Mammary epithelial cell (primary cell): ENCODE results near the gene LMX1A.

Experiments
- EZH2 ChIP-seq: IDR thresholded peaks from 2 replicates; pipeline ENCODE4 v1.6.1; 2012; ENCODE audit warnings: low read length, inconsistent platforms, borderline replicate concordance
- TF ChIP-seq, protein P1 (sequence below), 2 donors: IDR thresholded peaks in 1 of 2; conservative IDR thresholded peaks in 1 of 2; 2 replicates each; pipeline ENCODE4 v1.5.1; 2011 to 2012; ENCODE audit warnings: inconsistent platforms in 2 of 2, low read length in 2 of 2, mild to moderate bottlenecking in 2 of 2, control low read depth in 1 of 2, low read depth in 1 of 2; ENCODE audit not compliant: insufficient read depth in 1 of 2; ENCODE audit errors: extremely low read depth in 1 of 2

DNA sequence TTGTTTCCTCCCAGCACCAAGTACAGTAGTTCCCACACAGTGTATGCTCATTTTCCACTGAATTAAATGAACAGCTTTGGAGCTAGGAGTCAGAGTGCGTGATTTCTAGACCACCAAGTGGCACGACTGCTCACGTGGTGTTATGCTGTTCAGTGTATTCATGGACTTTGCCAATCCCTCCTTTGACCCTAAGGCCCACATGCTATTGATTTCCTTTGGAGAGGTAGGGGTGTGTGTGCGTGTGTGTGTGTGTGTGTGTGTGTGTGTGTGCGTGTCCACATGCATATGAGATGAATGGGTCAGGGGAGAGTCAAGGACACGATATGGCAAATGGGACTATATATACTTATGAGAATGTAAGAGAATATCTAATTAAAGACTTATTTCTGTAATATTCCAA lies 177.2 kb downstream of the LMX1A start:
- TF ChIP-seq, protein P1, sequence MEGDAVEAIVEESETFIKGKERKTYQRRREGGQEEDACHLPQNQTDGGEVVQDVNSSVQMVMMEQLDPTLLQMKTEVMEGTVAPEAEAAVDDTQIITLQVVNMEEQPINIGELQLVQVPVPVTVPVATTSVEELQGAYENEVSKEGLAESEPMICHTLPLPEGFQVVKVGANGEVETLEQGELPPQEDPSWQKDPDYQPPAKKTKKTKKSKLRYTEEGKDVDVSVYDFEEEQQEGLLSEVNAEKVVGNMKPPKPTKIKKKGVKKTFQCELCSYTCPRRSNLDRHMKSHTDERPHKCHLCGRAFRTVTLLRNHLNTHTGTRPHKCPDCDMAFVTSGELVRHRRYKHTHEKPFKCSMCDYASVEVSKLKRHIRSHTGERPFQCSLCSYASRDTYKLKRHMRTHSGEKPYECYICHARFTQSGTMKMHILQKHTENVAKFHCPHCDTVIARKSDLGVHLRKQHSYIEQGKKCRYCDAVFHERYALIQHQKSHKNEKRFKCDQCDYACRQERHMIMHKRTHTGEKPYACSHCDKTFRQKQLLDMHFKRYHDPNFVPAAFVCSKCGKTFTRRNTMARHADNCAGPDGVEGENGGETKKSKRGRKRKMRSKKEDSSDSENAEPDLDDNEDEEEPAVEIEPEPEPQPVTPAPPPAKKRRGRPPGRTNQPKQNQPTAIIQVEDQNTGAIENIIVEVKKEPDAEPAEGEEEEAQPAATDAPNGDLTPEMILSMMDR (conservative IDR thresholded peaks at IDR 0.05 in 1 of 2, IDR thresholded peaks at IDR 0.05 in 1 of 2; ENCODE audit: extremely low read depth in 1 of 2, insufficient read depth in 1 of 2, low read depth in 1 of 2, low read length in 2 of 2) = no peak
- no peak for TF ChIP-seq EZH2
